ENCODE data around the gene ZNF3. TPM values are rescaled to one million over a fixed set of nuclear protein-coding genes. Genes with fewer than 3 reads are reported as not detected.

ZNF3 gene
- polyA plus RNA-seq, 1 donor (not counting 4 experiments of a cell fraction or from before 2014, with no cell fraction given) = 16.8 TPM

- no peak overlapping the region for H2AFZ ChIP-seq (ENCODE audit: control insufficient read depth, low read length)
Measured at GRCh38 chr7:100082978-100083377, 1.5 kb upstream of the ZNF3 start.

DNA sequence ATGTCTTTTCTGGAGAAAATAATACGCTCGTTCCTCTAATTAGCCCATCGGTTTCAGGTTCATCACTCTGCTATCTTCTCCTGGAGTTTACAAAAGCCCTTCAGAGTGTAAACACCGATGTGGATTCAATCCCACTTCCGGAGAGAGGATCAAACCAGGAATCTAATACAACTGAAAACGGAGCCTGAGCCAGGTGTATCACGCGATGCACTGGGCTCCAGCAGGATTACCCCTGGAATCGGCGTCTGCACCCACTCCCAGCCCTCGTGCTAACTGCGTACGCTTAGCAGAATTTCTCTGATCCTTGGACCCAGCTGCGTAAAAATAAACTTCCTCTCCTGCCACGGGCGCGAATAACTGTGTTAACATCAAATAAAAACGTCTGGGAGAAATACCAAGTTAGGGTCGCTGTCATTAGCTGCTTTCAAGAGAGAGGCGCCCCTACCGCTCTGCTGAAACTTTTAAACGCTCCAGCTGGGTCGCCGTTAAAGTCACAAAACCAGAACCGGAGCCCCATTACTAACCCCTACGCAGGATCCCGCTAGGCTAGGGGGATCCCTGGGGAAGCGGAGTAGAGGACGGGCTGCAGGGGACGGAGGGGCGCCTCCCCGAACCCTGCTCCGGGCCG lies 502 bp downstream of the ZNF3 start:
- Histone ChIP-seq H3K4me2 (ENCODE audit: control insufficient read depth, extremely low read depth, insufficient read depth, low read depth, low read length) (peak overlapping the region; percentile 88), H3K9me3 (ENCODE audit: control insufficient read depth, low read depth, low read length) (no peaks in the 10 kb centered on the region), H3K4me1 (ENCODE audit: control insufficient read depth, extremely low read depth, insufficient read depth, low read length) (peaks cover 15% of the 10 kb centered on the region), H3K27me3 (ENCODE audit: control insufficient read depth, extremely low read depth, insufficient read depth, low read length) (no peaks in the 10 kb centered on the region), H2AFZ (ENCODE audit: control insufficient read depth, low read length) (peak overlapping the region; percentile 86), H3K9ac (ENCODE audit: control insufficient read depth, extremely low read depth, insufficient read depth, low read length) (peak overlapping the region; percentile 95), H3K36me3 (ENCODE audit: control insufficient read depth in 2 of 2, extremely low read depth in 1 of 2, insufficient read depth in 2 of 2, low read length in 2 of 2) (peaks cover 16 to 21% of the 10 kb centered on the region in 2 experiments), H3K79me2 (ENCODE audit: control insufficient read depth, insufficient read depth, low read length) (peaks cover 50% of the 10 kb centered on the region), H3K9me1 (ENCODE audit: control insufficient read depth, extremely low read depth, insufficient read depth, low read length) (no peaks in the 10 kb centered on the region), H4K20me1 (ENCODE audit: control insufficient read depth, extremely low read depth, insufficient read depth, low read length) (no peaks in the 10 kb centered on the region), H3K27ac (ENCODE audit: control insufficient read depth, insufficient read depth, low read length) (peak overlapping the region; percentile 89), H3K4me3 (ENCODE audit: control insufficient read depth in 2 of 3, extremely low read depth in 1 of 3, insufficient read depth in 2 of 3, low read depth in 1 of 3, low read length in 3 of 3) (peak overlapping the region; percentile 83 to 99 (median 99))
- TF ChIP-seq EZH2 (IDR thresholded peaks at IDR 0.05; ENCODE audit: low read length) = no peak
- TF ChIP-seq, protein P1, sequence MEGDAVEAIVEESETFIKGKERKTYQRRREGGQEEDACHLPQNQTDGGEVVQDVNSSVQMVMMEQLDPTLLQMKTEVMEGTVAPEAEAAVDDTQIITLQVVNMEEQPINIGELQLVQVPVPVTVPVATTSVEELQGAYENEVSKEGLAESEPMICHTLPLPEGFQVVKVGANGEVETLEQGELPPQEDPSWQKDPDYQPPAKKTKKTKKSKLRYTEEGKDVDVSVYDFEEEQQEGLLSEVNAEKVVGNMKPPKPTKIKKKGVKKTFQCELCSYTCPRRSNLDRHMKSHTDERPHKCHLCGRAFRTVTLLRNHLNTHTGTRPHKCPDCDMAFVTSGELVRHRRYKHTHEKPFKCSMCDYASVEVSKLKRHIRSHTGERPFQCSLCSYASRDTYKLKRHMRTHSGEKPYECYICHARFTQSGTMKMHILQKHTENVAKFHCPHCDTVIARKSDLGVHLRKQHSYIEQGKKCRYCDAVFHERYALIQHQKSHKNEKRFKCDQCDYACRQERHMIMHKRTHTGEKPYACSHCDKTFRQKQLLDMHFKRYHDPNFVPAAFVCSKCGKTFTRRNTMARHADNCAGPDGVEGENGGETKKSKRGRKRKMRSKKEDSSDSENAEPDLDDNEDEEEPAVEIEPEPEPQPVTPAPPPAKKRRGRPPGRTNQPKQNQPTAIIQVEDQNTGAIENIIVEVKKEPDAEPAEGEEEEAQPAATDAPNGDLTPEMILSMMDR (optimal IDR thresholded peaks at IDR 0.05 in 1 of 3, IDR thresholded peaks at IDR 0.05 in 1 of 3, conservative IDR thresholded peaks at IDR 0.05 in 1 of 3; ENCODE audit: extremely low read depth in 1 of 3, insufficient read depth in 2 of 3, low read length in 3 of 3) = no peak
- FAIRE-seq (no peak), DNase-seq (ENCODE audit: low read depth, low spot score) (no peak)
- dilution Hi-C loops (cut with MboI; ENCODE audit: extremely low pct_ligation_motif_present, low sequenced_read_pairs) = no loop called here

More at GRCh38 chr7:100082978-100083377, 1.5 kb upstream of the ZNF3 start:
- Histone ChIP-seq H3K9me1 (ENCODE audit: control insufficient read depth, extremely low read depth, insufficient read depth, low read length) (no peaks in the 10 kb centered on the region), H3K9me3 (ENCODE audit: control insufficient read depth, low read depth, low read length) (no peaks in the 10 kb centered on the region), H3K9ac (ENCODE audit: control insufficient read depth, extremely low read depth, insufficient read depth, low read length) (no peak overlapping the region), H3K27ac (ENCODE audit: control insufficient read depth, insufficient read depth, low read length) (no peak overlapping the region), H3K4me2 (ENCODE audit: control insufficient read depth, extremely low read depth, insufficient read depth, low read depth, low read length) (no peak overlapping the region), H3K4me3 (ENCODE audit: control insufficient read depth in 2 of 3, extremely low read depth in 1 of 3, insufficient read depth in 2 of 3, low read depth in 1 of 3, low read length in 3 of 3) (no peak overlapping the region), H3K79me2 (ENCODE audit: control insufficient read depth, insufficient read depth, low read length) (peaks cover 35% of the 10 kb centered on the region), H3K27me3 (ENCODE audit: control insufficient read depth, extremely low read depth, insufficient read depth, low read length) (no peaks in the 10 kb centered on the region), H4K20me1 (ENCODE audit: control insufficient read depth, extremely low read depth, insufficient read depth, low read length) (no peaks in the 10 kb centered on the region), H3K4me1 (ENCODE audit: control insufficient read depth, extremely low read depth, insufficient read depth, low read length) (peaks cover 29% of the 10 kb centered on the region), H3K36me3 (ENCODE audit: control insufficient read depth in 2 of 2, extremely low read depth in 1 of 2, insufficient read depth in 2 of 2, low read length in 2 of 2) (peaks cover 8 to 13% of the 10 kb centered on the region in 2 experiments)
- TF ChIP-seq, protein P1 (optimal IDR thresholded peaks at IDR 0.05 in 1 of 3, IDR thresholded peaks at IDR 0.05 in 1 of 3, conservative IDR thresholded peaks at IDR 0.05 in 1 of 3; ENCODE audit: extremely low read depth in 1 of 3, insufficient read depth in 2 of 3, low read length in 3 of 3) = no peak
- no peak for TF ChIP-seq EZH2 (IDR thresholded peaks at IDR 0.05; ENCODE audit: low read length)
- dilution Hi-C loops (cut with MboI; ENCODE audit: extremely low pct_ligation_motif_present, low sequenced_read_pairs) = no loop called here
- FAIRE-seq = no peak
- DNase-seq (ENCODE audit: low read depth, low spot score) = no peak

Measured in keratinocyte (primary cell).